ENCODE results near the gene GRIP2.

GRIP2 gene

DNA sequence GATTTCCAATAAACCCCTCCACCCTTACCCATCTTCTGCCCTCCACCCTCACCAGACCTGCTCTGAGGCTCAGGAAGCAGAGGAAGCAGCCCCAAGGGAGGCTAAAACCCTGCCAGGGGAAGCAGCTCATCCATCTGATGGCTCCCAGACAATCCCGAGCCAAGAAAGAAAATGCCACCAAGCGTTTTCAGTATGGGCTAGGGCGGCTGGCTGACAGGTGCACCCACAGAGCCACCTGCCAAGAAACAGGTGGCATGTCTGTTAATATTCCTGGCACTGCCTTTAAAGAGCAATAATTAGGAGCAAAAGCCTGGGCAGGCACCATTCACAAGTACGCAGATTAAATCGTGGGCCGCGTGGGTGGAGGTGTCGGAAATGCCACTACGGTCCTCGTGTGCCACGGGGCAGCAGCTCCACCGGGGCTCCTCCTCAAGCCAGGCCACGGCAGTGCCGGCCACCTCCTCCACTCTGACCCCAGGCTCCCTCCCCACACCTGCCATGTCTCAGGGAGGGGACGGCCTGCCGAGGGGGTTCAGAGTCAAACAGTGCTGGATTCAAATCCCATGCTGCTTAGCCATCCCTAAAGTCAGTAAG is 23.9 kb upstream of the GRIP2 start:
- DNase-seq = no peak
- intact Hi-C loops (cut with DNase I) = no loop called here

DNA sequence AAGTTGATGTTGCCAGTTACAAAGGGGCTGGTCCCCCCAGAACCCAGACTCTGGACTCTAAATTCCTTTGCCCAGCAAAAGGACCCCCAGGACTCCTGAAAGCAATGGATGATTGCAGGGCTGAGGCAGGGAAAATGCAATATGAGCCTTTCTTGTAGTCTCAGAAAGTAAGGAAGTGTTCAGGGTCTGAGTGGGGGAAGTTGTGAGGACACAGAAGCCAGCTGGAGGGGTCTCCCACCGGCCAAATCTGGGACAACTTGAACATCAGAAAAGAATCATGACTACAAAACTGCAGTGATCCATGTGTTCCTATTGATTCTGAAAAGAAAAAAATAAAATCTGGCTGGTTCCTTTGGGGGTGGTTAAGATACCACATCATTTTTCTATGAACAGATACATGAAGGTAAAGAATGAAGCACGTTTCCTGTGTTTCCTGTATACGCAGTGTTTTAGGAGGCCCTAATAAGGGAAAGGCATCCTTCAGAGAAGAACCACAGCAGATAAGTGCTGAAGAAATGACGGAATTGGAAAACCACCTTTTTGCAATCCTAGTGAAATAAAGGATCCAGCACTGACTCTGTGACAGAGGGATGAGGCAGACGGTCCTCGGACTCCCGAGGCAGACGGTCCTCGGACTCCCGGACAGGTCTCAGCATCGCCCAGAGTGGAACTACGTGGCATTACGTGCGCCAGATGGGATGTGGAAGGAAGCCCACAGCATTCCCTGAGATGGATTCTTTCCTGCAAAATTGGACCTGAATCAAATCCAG is 22.2 kb upstream of the GRIP2 start:
- DNase-seq = no peak
- intact Hi-C loops (cut with DNase I) = no loop called here

DNA sequence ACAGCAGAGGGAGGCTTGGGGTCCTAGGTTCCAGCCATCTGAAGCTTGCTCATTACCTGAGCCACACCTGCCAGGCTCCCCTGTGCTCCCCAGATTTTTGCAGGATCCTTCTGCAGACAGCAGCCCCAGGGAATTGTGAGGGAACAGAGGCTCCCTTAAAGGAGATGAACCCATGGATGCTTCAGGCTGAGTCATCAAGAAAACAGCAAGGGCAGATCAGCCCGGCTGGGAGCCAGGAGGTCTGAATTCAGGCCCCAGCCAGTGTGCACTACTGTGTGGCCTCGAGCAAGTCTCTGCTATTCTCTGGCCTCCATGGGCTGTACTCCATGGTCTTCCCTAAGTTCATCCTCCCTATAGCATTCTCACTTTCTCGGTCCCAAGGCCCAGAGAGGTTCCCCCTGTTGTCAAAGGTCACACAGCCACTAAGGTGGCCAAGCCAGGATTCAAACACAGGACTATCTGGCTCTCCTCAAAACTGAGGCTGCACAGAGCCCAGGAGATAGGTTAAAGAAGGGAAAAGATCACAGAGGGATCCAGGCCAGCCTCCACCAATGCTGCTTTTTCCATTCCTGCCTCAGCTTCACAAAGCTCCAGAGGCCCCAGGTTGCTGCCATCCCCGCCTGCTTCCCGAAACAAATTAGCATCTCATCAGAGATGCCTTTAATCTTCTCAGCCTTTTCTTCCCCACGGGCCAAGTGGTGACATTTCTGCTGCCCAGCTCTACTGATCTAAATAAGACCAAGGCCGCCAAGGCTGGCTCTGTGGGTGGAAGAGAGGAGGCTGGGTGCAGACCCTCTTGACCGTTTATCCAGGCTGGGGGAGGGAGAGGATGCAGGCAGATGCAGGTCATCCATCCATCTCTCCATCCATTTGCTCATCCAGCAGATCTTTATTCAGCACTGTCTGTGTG is 21.2 kb upstream of the GRIP2 start:
- intact Hi-C loops (cut with DNase I) = no loop called here

DNA sequence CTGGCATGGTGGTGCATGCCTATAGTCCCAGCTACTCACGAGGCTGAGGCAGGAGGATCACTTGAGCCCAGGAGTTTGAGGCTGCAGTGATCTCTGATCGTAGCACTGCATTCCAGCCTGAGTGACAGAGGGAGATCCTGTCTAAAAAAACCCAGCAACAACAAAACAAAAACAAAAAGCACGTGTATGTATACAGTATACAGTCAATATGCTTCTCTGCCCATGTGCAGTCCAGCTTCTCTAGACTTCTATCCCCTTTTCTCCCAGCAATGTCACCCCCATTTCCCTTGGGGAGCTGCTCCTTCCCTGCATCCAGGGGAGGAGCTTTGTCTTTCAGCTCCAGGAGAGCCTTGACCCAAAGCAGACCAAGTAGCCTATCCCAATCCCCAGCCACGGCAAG is 20.0 kb upstream of the GRIP2 start:
- intact Hi-C loops (cut with DNase I) = no loop called here
- no peak for DNase-seq

More for the DNA sequence above, 21.2 kb upstream of the GRIP2 start:
- no peak for DNase-seq

DNA sequence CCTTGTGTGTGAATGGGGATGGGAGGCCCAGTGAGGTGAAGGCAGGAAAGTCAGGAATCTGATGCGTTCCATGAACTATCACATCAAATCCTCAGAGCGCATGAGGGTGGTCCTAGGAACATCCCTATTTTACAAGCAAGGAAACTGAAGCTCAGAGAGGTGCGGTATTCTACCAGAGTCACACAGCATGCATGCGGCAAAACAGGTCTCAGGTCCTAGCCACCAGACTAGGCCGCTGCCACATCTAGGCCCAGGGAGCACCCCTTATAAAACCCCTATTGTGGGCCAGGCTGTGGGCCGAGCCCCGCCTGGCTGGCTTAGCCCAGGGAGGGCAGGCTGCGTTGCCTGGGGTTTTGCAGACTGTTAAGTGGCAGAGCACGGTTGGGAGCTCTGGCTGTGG is 17.9 kb upstream of the GRIP2 start:
- intact Hi-C loops (cut with DNase I) = no loop called here
- no peak for DNase-seq

DNA sequence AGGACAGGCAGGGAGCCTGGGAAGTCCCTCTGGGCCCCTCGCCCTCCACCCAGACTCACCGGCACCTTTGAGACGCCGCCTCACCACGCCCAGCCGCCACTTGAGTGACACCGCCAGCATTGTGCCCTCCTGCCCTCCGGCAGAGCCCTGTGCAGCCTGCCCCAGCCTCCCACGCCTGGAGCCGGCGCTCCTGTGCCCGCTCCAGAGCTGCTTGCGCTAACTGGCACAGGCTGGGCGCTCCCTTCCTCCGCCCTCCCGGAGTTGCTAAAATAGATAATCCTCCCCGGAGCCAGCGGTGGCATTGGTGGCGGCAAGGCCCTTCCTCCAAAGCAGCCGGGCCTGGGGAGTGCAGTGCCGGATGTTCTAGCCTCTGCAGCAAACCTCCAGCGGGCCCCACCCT is 15.7 kb upstream of the GRIP2 start:
- DNase-seq = peak in 33 of 42 donors; percentile 7 to 74 (median 37)

DNA sequence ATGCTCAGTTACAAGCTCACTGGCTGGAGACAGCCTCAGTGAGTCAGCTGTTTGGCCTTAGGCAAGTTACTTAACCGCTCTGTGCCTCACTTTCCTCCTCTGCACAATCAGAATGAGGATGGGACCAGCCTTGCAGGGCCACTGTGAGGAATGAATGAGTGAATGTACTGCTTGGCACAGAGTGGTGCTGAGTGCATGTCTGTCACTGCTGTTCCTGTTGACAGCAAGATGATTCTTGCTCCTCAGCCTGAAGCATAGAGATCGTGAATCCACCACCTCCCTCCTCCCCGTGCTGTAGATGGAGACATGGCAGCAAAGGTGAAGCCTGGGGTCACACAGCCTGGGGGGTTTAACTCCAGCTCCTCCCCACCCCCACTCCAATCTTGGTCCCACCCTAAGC is 14.6 kb upstream of the GRIP2 start:
- intact Hi-C loops (cut with DNase I) = no loop called here
- DNase-seq = no peak

More for the DNA sequence above, 15.7 kb upstream of the GRIP2 start:
- intact Hi-C loops (cut with DNase I) = no loop called here

DNA sequence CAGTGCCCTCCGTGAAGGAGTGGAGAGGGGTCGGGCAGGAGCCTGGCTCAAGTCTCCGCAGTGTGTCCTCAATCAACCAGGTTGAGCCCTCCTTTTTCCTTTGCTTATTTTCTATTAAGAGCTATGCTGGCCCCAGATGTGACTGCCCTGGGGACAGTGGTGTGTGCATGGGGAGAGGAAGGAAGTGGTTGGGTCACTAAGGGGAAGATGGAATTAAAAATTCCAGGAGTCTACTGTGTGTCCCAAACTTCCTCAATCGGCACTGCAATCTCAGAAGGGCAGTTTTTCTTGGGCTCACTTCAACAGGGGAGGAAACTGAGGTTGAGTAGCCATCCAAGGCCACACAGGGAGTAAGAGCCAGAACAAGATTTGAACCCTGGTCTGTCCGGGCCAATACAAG is 13.7 kb upstream of the GRIP2 start:
- intact Hi-C loops (cut with DNase I) = no loop called here
- no peak for DNase-seq

DNA sequence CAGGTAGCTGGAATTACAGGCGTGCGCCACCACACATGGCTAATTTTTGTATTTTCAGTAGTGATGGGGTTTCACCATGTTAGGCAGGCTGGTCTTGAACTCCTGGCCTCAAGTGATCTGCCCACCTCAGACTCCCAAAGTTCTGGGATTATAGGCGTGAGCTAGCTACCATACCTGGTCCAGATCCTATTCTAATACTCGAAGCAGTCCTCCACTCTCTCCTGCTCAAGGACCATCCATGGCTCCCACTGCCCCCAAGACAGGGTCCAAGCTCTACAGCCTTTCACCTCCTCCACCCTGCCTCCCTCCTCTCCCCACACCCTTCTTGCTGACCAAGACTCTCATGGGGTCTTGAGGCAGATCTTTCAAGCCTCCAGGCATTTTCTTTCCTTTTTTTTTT is 12.6 kb upstream of the GRIP2 start:
- no peak for DNase-seq
- intact Hi-C loops (cut with DNase I) = no loop called here

DNA sequence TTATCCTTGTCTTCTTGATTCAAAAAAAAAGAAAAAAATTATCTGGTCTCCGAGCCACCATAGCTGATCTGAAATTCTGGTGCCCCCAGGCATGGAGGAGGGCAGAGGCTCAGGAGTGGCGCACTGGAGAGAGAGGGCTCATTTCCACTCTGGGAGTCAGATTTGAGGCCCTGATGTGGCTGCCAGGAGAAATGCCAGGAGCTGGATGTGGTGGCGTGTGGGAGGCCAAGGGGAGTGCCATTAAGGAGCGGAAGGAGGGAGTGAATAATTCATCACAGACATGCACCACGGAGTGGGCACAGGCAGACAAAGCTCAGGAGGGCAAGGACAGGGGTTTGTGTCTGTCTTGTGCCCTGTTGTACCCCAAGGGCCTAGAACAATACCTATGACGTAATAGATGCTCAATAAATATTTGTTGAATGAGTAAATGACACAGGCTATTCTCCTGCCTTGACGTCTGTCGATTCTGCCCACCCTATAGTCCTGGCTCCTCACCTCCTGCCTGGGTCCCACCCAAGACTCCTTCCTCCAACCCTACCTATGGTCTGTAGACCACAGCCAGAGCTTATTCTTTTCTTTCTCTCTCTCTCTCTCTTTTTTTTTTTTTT is 12.0 kb upstream of the GRIP2 start:
- intact Hi-C loops (cut with DNase I) = no loop called here
- peak in 3 of 42 donors; percentile 14 to 46 (median 43) for DNase-seq

DNA sequence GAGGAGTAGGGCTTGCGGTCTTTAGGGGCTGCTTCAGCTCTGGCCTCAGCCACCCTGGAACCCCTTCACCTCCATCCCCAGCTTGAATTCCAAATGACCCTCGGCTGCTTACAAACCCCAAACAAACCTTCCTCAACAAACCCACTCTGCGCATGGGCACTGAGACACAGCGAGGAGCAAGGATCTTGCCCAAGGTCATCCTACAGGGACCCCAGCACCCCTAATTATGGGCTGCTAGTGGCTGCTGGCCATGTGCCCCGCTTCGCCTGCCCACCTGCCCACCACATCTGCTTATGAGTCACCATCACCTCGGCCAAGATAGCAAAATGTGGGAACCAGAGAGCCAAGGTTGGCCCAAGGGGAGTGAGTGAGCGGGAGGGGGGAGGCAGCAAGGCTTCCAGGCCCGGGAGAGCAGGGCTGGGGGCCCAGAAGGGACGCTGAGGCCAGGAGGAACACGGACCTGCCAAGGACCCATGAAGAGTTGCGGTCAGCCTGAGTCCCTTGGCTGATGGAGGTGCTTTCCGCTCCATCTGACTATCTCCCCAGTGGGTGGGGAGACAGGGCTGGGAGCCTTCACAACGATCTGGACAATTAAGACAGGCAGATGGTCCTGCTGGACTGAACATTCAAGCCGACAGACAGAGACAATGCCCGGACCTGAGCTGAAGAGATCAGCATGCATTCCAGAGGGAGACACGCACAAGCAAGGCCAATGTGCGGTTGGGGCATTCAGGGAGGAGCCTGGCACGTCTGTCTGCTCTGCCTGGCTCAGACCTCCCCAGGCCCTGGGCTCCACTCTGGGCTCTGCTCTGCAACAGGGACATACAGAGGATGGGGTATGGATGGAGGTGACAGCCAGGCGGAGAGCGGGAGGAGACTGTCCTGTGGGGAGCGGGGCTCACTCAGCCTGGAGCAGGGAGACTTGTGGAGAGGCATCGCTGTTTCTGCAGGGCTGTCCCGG is 10.8 kb upstream of the GRIP2 start:
- DNase-seq = no peak

DNA sequence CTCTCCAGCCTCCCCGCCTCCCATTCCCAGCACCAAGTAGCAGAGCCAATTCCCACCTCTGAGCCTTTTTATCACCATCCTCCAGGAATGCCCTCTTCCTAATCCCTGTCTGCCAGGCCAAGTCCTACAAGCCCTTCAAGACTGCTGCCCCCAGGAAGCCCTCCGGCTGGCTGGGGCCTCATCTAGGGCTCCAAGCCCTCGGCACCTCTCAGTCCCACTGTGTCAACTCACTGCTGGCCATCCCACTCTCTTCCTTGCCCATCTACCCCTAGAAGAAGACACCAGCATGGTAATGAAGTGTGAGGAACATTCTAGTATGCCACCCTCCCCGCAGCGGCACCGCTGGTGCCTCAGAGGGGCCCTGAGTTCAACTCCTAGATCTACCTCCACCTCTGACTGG is 10.0 kb upstream of the GRIP2 start:
- DNase-seq = no peak
- intact Hi-C loops (cut with DNase I) = no loop called here

More for the DNA sequence above, 10.8 kb upstream of the GRIP2 start:
- intact Hi-C loops (cut with DNase I) = no loop called here

DNA sequence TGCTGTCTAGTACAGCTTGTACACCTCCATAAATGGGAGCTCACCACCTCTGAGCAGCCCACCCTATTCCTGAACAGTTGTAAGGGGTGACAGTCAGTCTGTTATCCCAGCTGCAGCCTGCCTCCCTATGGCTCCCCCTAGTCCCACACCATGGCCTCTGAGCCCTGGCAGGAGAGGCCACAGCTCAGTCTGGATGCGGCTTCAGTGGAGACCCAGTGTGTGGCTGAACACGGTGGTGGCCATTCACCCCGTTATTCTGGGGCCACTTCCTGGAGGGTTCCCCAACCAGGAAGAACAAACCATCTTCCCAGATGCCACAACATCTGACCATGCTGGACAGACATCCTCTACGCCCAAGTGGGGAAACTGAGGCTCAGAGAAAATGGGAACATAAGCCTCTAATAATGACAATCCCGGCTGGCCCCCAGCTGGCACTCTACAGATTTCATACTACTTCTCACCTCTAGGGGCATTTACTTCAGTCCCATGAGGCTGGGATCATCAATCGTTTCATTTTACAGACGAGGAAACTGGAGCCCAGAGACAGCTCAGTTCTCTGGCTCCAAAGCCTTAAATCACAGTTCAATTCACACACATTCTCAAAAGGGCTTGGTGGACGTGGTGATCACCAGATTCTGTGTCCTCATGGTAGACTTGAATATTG is 9.2 kb upstream of the GRIP2 start:
- DNase-seq = no peak

DNA sequence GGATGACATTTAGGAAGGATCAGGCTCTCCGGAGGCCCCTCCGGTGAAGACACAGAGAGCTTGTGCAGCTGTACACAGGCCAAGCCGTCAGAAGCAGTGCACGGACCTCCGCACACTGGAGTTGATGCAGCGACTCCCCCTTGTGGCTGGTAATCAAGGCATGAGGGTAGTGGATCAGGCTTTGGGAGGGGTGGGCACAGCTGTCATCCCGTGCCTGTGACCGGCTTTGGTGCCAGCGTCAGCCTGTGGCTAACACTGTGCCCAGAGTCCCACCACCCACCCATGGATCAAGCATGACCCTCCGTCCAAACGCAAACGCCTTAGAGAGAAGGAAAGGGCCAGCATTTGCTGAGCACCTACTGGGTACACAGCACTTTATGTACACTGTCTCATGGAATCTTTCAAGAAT is 8.2 kb upstream of the GRIP2 start:
- intact Hi-C loops (cut with DNase I) = no loop called here
- DNase-seq = peak; percentile 40 to 83 (median 66)

More for the DNA sequence above, 9.2 kb upstream of the GRIP2 start:
- intact Hi-C loops (cut with DNase I) = no loop called here

DNA sequence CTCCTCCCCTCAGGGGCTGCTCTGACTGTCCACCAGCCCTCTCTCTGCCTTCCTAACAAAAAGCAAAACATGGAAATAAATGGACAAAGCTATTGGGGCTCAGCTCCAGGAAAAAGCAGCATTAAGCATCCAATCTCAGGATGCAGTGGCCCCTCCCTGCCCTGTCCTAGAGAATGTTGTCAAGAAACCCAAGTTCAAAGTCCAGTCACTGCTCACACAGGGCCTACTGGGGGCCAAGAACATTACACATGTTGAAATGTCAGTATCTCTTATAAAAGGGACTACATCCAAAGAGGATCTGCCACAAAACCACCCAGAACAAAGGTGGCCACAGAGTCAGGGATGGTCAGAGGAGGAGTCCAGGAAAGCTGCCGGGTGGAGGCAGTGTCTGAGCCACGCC is 7.6 kb upstream of the GRIP2 start:
- no peak for DNase-seq
- intact Hi-C loops (cut with DNase I) = no loop called here

DNA sequence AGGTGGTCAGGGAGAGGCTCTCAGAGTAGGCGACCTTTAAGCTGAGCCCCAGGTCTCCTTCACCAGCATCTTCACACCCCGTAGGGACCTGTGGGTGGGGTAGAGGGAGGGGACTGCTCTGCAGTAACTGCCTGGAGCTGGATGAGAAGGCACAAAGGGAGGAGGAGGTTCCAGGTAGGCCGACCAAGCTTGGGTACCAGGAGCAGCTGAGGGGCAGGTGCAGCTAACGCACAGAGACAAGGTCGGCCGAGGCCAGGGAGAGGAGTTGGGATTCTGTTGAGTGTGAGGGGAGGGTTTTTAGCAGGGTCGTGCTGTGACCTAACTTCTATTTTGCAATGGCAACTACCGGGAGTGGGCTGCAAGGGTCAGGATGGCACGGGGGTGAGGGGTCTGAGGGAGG is 5.9 kb upstream of the GRIP2 start:
- intact Hi-C loops (cut with DNase I) = no loop called here
- DNase-seq = no peak

DNA sequence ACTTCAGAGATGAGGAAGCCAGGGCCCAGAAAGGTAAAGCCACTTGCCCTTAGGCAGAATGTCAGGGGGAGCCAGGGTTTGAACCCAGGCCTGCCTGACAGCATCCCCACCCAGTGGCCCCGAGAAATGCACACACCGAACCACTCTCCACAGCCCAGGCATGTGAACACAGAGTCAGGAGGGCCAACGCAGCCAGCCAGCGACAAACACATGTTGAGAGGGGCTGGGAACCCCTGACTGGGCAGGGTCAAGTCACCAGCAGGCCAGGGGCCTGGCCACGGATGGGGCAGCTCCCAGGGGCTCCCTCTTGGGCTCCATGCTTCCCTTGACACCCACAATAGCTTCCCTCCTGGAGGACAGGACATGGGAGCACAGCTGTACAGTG is 5.1 kb upstream of the GRIP2 start:
- no peak for DNase-seq
- intact Hi-C loops (cut with DNase I) = no loop called here
